SK-N-SH treated with all-trans-retinoic acid at 6 μM for 48 hours (cell line): ENCODE measurements around the gene SYNE4.

Experiments used
- ATAC-seq: fragments of 200-7000 bp; cut with Tn5 transposase; 3 replicates; pipeline ENCODE4 v1.9.1; 2020; ENCODE audit warnings: mild to moderate bottlenecking, moderate library complexity
- BACH2 ChIP-seq: fragments of 250-450 bp; sonication (Bioruptor Pico); IDR thresholded peaks from 2 replicates; pipeline ENCODE4 v1.9.0; 2021; ENCODE audit warnings: mild to moderate bottlenecking, borderline replicate concordance
- CSDC2 ChIP-seq: fragments of 250-450 bp; sonication (Bioruptor Pico); IDR thresholded peaks from 2 replicates; pipeline ENCODE4 v1.5.0; 2020; ENCODE audit warnings: mild to moderate bottlenecking, moderate library complexity
- ESRRG ChIP-seq: fragments of 250-450 bp; sonication (Bioruptor Pico); IDR thresholded peaks from 2 replicates; pipeline ENCODE4 v1.6.1; 2021; ENCODE audit warnings: mild to moderate bottlenecking
- GLIS3 ChIP-seq: fragments of 250-450 bp; sonication (Bioruptor Pico); IDR thresholded peaks from 2 replicates; pipeline ENCODE4 v1.5.0; 2020; ENCODE audit warnings: mild to moderate bottlenecking, moderate library complexity
- ISL1 ChIP-seq: fragments of 250-450 bp; sonication (Bioruptor Pico); IDR thresholded peaks from 2 replicates; pipeline ENCODE4 v2.1.2; 2022; ENCODE audit warnings: mild to moderate bottlenecking, moderate library complexity
- OSR1 ChIP-seq: fragments of 250-450 bp; sonication (Bioruptor Pico); IDR thresholded peaks from 2 replicates; pipeline ENCODE4 v1.8.0; 2022; ENCODE audit warnings: moderate library complexity, mild to moderate bottlenecking, inconsistent platforms
- POU6F1 ChIP-seq: fragments of 250-450 bp; sonication (Bioruptor Pico); IDR thresholded peaks from 2 replicates; pipeline ENCODE4 v1.8.0; 2021; ENCODE audit warnings: low read depth, mild to moderate bottlenecking, moderate library complexity, borderline replicate concordance
- PPARA ChIP-seq: fragments of 250-450 bp; sonication (Bioruptor Pico); IDR thresholded peaks from 2 replicates; pipeline ENCODE4 v1.5.0; 2020; ENCODE audit warnings: mild to moderate bottlenecking, borderline replicate concordance
- RARB ChIP-seq: fragments of 250-450 bp; sonication (Bioruptor Pico); IDR thresholded peaks from 2 replicates; pipeline ENCODE4 v1.8.0; 2021; ENCODE audit warnings: mild to moderate bottlenecking, moderate library complexity
- TCF4 ChIP-seq: fragments of 250-450 bp; sonication (Bioruptor Pico); IDR thresholded peaks from 2 replicates; pipeline ENCODE4 v1.8.0; 2021; ENCODE audit warnings: mild to moderate bottlenecking, moderate library complexity, borderline replicate concordance
- TOX ChIP-seq: fragments of 250-450 bp; sonication (Bioruptor Pico); IDR thresholded peaks from 2 replicates; pipeline ENCODE4 v1.8.0; 2021; ENCODE audit warnings: mild to moderate bottlenecking, moderate library complexity, borderline replicate concordance
- ZC3H10 ChIP-seq: fragments of 250-450 bp; sonication (Bioruptor Pico); IDR thresholded peaks from 2 replicates; pipeline ENCODE4 v1.5.1; 2021; ENCODE audit warnings: mild to moderate bottlenecking, moderate library complexity
- ZFP3 ChIP-seq: fragments of 250-450 bp; sonication (Bioruptor Pico); IDR thresholded peaks from 2 replicates; pipeline ENCODE4 v1.5.0; 2020; ENCODE audit warnings: mild to moderate bottlenecking, moderate library complexity
- ZFP30 ChIP-seq: fragments of 450-650 bp; formaldehyde crosslinking; IDR thresholded peaks from 2 replicates; pipeline ENCODE4 v1.5.0; 2022; ENCODE audit warnings: mild to moderate bottlenecking, moderate library complexity
- ZNF565 ChIP-seq: fragments of 450-650 bp; formaldehyde crosslinking; conservative IDR thresholded peaks from 2 replicates; pipeline ENCODE4 v1.5.0; 2020; ENCODE audit warnings: low read depth, mild to moderate bottlenecking, moderate library complexity
- ZNF70 ChIP-seq: fragments of 450-650 bp; formaldehyde crosslinking; IDR thresholded peaks from 2 replicates; pipeline ENCODE4 v1.5.0; 2020; ENCODE audit warnings: mild to moderate bottlenecking, moderate library complexity
- ZNF8 ChIP-seq: fragments of 450-650 bp; formaldehyde crosslinking; IDR thresholded peaks from 2 replicates; pipeline ENCODE4 v1.5.0; 2020; ENCODE audit warnings: mild to moderate bottlenecking, moderate library complexity
- TF ChIP-seq, protein P1 (sequence below): fragments of 250-450 bp; sonication (Bioruptor Pico); IDR thresholded peaks from 2 replicates; pipeline ENCODE4 v1.5.1; 2020; ENCODE audit warnings: low read depth, mild to moderate bottlenecking, moderate library complexity
- TF ChIP-seq, protein P2 (sequence below): fragments of 250-450 bp; sonication (Bioruptor Pico); IDR thresholded peaks from 2 replicates; pipeline ENCODE4 v1.8.0; 2020; ENCODE audit warnings: mild to moderate bottlenecking, moderate library complexity, borderline replicate concordance
- TF ChIP-seq, protein P3 (sequence below): fragments of 250-450 bp; sonication (Bioruptor Pico); IDR thresholded peaks from 2 replicates; pipeline ENCODE4 v1.5.1; 2021; ENCODE audit warnings: mild to moderate bottlenecking, moderate library complexity

SYNE4 gene

GRCh38 chr19:36054119-36054732 is 45.6 kb upstream of the SYNE4 start, which contains the start of gene THAP8 (continued):
- TF ChIP-seq, protein P1, sequence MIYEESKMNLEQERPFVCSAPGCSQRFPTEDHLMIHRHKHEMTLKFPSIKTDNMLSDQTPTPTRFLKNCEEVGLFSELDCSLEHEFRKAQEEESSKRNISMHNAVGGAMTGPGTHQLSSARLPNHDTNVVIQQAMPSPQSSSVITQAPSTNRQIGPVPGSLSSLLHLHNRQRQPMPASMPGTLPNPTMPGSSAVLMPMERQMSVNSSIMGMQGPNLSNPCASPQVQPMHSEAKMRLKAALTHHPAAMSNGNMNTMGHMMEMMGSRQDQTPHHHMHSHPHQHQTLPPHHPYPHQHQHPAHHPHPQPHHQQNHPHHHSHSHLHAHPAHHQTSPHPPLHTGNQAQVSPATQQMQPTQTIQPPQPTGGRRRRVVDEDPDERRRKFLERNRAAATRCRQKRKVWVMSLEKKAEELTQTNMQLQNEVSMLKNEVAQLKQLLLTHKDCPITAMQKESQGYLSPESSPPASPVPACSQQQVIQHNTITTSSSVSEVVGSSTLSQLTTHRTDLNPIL = no peak
- TF ChIP-seq CSDC2 (CRISPR knock-in tag) (no peak), ZFP30 (no peak)

DNA sequence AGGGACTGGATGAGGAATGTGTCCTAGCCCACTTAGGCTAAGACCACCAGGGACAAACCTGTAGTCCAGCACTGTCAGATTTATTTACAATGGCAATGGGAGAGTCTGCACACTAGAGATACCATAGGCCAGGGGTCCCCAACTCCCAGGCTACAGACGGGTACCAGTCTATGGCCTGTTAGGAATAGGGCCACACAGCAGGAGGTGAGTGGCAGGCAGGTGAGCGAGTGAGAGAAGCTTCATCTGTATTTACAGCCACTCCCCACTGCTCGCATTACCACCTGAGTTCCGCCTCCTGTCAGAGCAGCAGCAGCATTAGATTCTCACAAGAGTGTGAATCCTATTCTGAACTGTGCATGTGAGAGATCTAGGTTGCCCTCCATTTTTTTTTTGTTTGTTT is 43.0 kb upstream of the SYNE4 start:
- no peak for ATAC-seq
- no peak for TF ChIP-seq ISL1 (CRISPR knock-in tag)
- TF ChIP-seq, protein P2, sequence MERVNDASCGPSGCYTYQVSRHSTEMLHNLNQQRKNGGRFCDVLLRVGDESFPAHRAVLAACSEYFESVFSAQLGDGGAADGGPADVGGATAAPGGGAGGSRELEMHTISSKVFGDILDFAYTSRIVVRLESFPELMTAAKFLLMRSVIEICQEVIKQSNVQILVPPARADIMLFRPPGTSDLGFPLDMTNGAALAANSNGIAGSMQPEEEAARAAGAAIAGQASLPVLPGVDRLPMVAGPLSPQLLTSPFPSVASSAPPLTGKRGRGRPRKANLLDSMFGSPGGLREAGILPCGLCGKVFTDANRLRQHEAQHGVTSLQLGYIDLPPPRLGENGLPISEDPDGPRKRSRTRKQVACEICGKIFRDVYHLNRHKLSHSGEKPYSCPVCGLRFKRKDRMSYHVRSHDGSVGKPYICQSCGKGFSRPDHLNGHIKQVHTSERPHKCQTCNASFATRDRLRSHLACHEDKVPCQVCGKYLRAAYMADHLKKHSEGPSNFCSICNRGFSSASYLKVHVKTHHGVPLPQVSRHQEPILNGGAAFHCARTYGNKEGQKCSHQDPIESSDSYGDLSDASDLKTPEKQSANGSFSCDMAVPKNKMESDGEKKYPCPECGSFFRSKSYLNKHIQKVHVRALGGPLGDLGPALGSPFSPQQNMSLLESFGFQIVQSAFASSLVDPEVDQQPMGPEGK (CRISPR knock-in tag) = no peak

GRCh38 chr19:36051236-36051635 is 42.6 kb upstream of the SYNE4 start:
- TF ChIP-seq PPARA (CRISPR knock-in tag) (no peak), BACH2 (CRISPR knock-in tag) (no peak), ZFP3 (CRISPR knock-in tag) (no peak), OSR1 (CRISPR knock-in tag) (no peak), ESRRG (CRISPR knock-in tag) (no peak), ZNF8 (no peak), CSDC2 (CRISPR knock-in tag) (no peak), ISL1 (CRISPR knock-in tag) (no peak), ZC3H10 (no peak), POU6F1 (CRISPR knock-in tag) (no peak), TOX (CRISPR knock-in tag) (no peak), RARB (CRISPR knock-in tag) (no peak), ZNF565 (CRISPR knock-in tag) (no peak), TCF4 (CRISPR knock-in tag) (no peak), GLIS3 (CRISPR knock-in tag) (no peak), ZNF70 (CRISPR knock-in tag) (no peak)
- TF ChIP-seq, protein P2 (CRISPR knock-in tag) = no peak
- TF ChIP-seq, protein P3, sequence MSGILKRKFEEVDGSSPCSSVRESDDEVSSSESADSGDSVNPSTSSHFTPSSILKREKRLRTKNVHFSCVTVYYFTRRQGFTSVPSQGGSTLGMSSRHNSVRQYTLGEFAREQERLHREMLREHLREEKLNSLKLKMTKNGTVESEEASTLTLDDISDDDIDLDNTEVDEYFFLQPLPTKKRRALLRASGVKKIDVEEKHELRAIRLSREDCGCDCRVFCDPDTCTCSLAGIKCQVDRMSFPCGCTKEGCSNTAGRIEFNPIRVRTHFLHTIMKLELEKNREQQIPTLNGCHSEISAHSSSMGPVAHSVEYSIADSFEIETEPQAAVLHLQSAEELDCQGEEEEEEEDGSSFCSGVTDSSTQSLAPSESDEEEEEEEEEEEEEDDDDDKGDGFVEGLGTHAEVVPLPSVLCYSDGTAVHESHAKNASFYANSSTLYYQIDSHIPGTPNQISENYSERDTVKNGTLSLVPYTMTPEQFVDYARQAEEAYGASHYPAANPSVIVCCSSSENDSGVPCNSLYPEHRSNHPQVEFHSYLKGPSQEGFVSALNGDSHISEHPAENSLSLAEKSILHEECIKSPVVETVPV (CRISPR knock-in tag) = no peak
- ATAC-seq = no peak

DNA sequence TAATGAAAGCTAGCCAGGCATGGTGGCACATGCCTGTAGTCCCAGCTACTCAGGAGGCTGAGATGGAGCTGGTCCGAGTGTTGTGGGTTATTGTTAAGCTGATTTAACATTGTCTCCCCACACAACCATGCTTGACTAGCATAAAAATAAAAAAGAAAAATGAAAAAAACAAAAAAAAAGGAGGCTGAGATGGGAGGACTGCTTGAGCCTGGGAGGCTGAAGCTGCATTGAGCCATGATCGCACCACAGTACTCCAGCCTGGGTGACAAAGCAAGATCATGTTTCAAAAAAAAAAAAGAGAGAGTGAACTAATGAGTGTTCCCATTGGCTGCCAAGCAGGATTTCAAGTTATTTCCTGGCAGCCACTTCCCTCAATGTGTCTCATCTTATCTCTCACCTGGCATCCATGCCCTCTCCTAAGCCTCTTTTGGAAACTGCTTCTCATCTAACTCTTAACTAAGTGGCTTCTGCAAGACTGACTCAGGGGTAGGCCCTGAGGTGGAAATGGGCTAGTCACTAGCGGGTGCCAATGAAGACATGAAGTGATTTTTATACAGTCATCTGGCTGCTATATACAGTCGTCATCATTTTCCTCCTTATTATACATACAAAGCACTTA is 40.6 kb upstream of the SYNE4 start:
- TF ChIP-seq ZNF70 (CRISPR knock-in tag) (no peak), ESRRG (CRISPR knock-in tag) (no peak), ZFP3 (CRISPR knock-in tag) (no peak), OSR1 (CRISPR knock-in tag) (no peak), ZNF8 (no peak)
- TF ChIP-seq, protein P3 (CRISPR knock-in tag) = no peak
- TF ChIP-seq, protein P1 = no peak

More for the DNA sequence above, 40.6 kb upstream of the SYNE4 start:
- ATAC-seq = no peak
